ENCODE data around the gene BBS9. TPM values are rescaled to one million over a fixed set of nuclear protein-coding genes. Genes with fewer than 3 reads are reported as not detected.

BBS9 gene
- total RNA-seq, 4 donors from 2014 or later, result 17.8 to 27.5 (median 24.7) TPM

GRCh38 chr7:33593611-33594010 lies 464.2 kb downstream of the BBS9 start:
- TF ChIP-seq CTCF (IDR thresholded peaks at IDR 0.05; ENCODE audit: low read depth), result no peak

- TF ChIP-seq CTCF (IDR thresholded peaks at IDR 0.05; ENCODE audit: low read depth), result no peak
Measured at GRCh38 chr7:33596686-33597085, 467.3 kb downstream of the BBS9 start.

- no peak for TF ChIP-seq CTCF (IDR thresholded peaks at IDR 0.05; ENCODE audit: low read depth)
Measured at GRCh38 chr7:33597181-33597580, 467.8 kb downstream of the BBS9 start.

- TF ChIP-seq CTCF (IDR thresholded peaks at IDR 0.05; ENCODE audit: low read depth), result no peak
Measured at GRCh38 chr7:33601101-33601500, 471.7 kb downstream of the BBS9 start.

- no peak for TF ChIP-seq CTCF (IDR thresholded peaks at IDR 0.05; ENCODE audit: low read depth)
Measured at GRCh38 chr7:33601884-33602283, 472.5 kb downstream of the BBS9 start.

GRCh38 chr7:33604056-33604455 lies 474.7 kb downstream of the BBS9 start:
- TF ChIP-seq CTCF (IDR thresholded peaks at IDR 0.05; ENCODE audit: low read depth), result no peak

GRCh38 chr7:33610918-33611317 lies 481.6 kb downstream of the BBS9 start:
- no peak for TF ChIP-seq CTCF (IDR thresholded peaks at IDR 0.05; ENCODE audit: low read depth)

Data from subcutaneous adipose tissue (tissue), 4 donors.